ENCODE data around the gene PTPRM.

DNA sequence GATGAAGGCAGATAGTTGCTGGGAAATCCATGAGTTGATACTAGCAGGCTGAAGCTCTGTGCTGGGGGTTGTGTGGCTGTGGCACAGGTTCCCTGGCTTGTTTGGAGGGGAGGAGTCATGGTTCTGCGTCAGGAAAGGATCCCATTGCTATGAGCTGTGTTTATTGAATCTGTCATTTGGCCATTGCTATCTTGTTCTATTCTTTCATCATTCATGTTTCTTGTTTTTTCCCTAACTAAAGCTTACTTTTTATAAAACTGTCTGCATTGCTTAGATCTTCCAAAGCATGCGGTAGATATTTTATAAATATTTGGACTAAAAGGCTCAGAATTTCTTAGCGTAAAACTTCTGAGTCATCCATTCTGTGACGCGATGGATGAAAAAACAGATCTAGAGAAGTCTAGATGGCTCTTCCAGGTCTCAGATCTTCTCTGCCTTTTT lies 335.3 kb downstream of the PTPRM start:
- TF ChIP-seq EZH2 (IDR thresholded peaks at IDR 0.05; ENCODE audit: low read length, unreplicated experiment) = no peak
- TF ChIP-seq, protein P1, sequence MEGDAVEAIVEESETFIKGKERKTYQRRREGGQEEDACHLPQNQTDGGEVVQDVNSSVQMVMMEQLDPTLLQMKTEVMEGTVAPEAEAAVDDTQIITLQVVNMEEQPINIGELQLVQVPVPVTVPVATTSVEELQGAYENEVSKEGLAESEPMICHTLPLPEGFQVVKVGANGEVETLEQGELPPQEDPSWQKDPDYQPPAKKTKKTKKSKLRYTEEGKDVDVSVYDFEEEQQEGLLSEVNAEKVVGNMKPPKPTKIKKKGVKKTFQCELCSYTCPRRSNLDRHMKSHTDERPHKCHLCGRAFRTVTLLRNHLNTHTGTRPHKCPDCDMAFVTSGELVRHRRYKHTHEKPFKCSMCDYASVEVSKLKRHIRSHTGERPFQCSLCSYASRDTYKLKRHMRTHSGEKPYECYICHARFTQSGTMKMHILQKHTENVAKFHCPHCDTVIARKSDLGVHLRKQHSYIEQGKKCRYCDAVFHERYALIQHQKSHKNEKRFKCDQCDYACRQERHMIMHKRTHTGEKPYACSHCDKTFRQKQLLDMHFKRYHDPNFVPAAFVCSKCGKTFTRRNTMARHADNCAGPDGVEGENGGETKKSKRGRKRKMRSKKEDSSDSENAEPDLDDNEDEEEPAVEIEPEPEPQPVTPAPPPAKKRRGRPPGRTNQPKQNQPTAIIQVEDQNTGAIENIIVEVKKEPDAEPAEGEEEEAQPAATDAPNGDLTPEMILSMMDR (conservative IDR thresholded peaks at IDR 0.05; ENCODE audit: low read depth, low read length) = no peak
